Fibroblast of lung (primary cell): ENCODE results near the gene METTL18. TPM values are rescaled to one million over a fixed set of nuclear protein-coding genes. Genes with fewer than 3 reads are reported as not detected.

ENCODE experiments used
- DNase-seq, 2 donors: peaks; one replicate each; pipeline versions ENCODE4 v3.0.0 to v3.0.0-alpha.2; 2010; ENCODE audit warnings: low read depth in 2 of 2
- H2AFZ ChIP-seq: 2 replicates; pipeline ENCODE4 v1.5.1; 2012; ENCODE audit warnings: low read length, control low read depth, inconsistent platforms
- H3K27ac ChIP-seq: 2 replicates; pipeline ENCODE4 v1.5.1; 2011; ENCODE audit warnings: low read length, control low read depth; ENCODE audit not compliant: insufficient read depth
- H3K27me3 ChIP-seq: 2 replicates; pipeline ENCODE4 v1.5.1; 2011; ENCODE audit warnings: mild to moderate bottlenecking, low read length; ENCODE audit not compliant: control insufficient read depth, insufficient read depth
- H3K36me3 ChIP-seq: 2 replicates; pipeline ENCODE4 v1.5.1; 2011; ENCODE audit warnings: low read length; ENCODE audit not compliant: control insufficient read depth, insufficient read depth
- H3K4me1 ChIP-seq: 2 replicates; pipeline ENCODE4 v1.5.1; 2011; ENCODE audit warnings: low read length; ENCODE audit not compliant: control insufficient read depth, insufficient read depth; ENCODE audit errors: extremely low read depth
- H3K4me2 ChIP-seq: 2 replicates; pipeline ENCODE4 v1.5.1; 2011; ENCODE audit warnings: low read length, control low read depth; ENCODE audit not compliant: insufficient read depth; ENCODE audit errors: extremely low read depth
- H3K4me3 ChIP-seq, 4 experiments: fragments of 200-600 bp in 1 of 4; sonication (generic) in 1 of 4; replicated peaks in 1 of 4; 2 replicates each; pipeline ENCODE4 v1.5.1; 2011 to 2016; ENCODE audit warnings: low read length in 4 of 4, low read depth in 3 of 4, mild to moderate bottlenecking in 3 of 4, control low read depth in 2 of 4, inconsistent platforms in 1 of 4, mixed read lengths in 1 of 4; ENCODE audit not compliant: insufficient read depth in 1 of 4; ENCODE audit errors: control extremely low read depth in 1 of 4
- H3K79me2 ChIP-seq: 2 replicates; pipeline ENCODE4 v1.5.1; 2012; ENCODE audit warnings: mild to moderate bottlenecking, low read length, inconsistent platforms; ENCODE audit not compliant: control insufficient read depth, insufficient read depth
- H3K9ac ChIP-seq: 2 replicates; pipeline ENCODE4 v1.5.1; 2011; ENCODE audit warnings: mild to moderate bottlenecking, low read length, control low read depth; ENCODE audit not compliant: insufficient read depth
- H3K9me3 ChIP-seq: 2 replicates; pipeline ENCODE4 v1.5.1; 2012; ENCODE audit warnings: low read depth, low read length; ENCODE audit not compliant: control insufficient read depth, insufficient read depth
- H4K20me1 ChIP-seq: 2 replicates; pipeline ENCODE4 v1.5.1; 2011; ENCODE audit warnings: low read length; ENCODE audit not compliant: control insufficient read depth, insufficient read depth; ENCODE audit errors: extremely low read depth
- EZH2 ChIP-seq: IDR thresholded peaks from 2 replicates; pipeline ENCODE4 v1.5.1; 2012; ENCODE audit warnings: low read length, control low read depth, mild to moderate bottlenecking; ENCODE audit errors: missing control alignments
- polyA plus RNA-seq, 2 donors: library from polyadenylated mRNA; depleted of rRNA in 1 of 2; stranded (reverse) in 1 of 2; unstranded in 1 of 2; fragments of >200 nt; gene quantifications; 2 replicates each; pipeline ENCODE4 v1.2.1, GENCODE V29; 2011 to 2012; ENCODE audit warnings: missing spikeins in 1 of 2
- total RNA-seq: library from RNA; depleted of rRNA; stranded (reverse); fragments of >200 nt; gene quantifications from 2 replicates; pipeline ENCODE4 v1.2.1, GENCODE V29; 2014
- TF ChIP-seq, protein P1 (sequence below), 2 donors: IDR thresholded peaks in 1 of 2; conservative IDR thresholded peaks in 1 of 2; 1 replicate in 1 of 2; 2 replicates in 1 of 2; pipeline ENCODE4 v1.5.1; 2011 to 2012; ENCODE audit warnings: low read length in 2 of 2, control low read depth in 1 of 2, inconsistent platforms in 1 of 2, low read depth in 1 of 2, mild to moderate bottlenecking in 1 of 2

Gene METTL18
- total and polyA plus RNA-seq, 2 donors (not counting 1 experiment from before 2014, with no cell fraction given) = 5.3 to 10.9 TPM

GRCh38 chr1:169835647-169836046 lies 40.9 kb upstream of the METTL18 start:
- Histone ChIP-seq H3K4me3 (no peak overlapping the region), H4K20me1 (no peaks in the 10 kb centered on the region), H3K9me3 (no peaks in the 10 kb centered on the region), H3K36me3 (no peaks in the 10 kb centered on the region), H3K9ac (no peak overlapping the region), H3K79me2 (no peaks in the 10 kb centered on the region), H3K4me1 (no peaks in the 10 kb centered on the region), H3K27ac (no peak overlapping the region), H3K4me2 (no peak overlapping the region), H3K27me3 (no peaks in the 10 kb centered on the region), H2AFZ (no peak overlapping the region)
- DNase-seq = no peak
- TF ChIP-seq, protein P1, sequence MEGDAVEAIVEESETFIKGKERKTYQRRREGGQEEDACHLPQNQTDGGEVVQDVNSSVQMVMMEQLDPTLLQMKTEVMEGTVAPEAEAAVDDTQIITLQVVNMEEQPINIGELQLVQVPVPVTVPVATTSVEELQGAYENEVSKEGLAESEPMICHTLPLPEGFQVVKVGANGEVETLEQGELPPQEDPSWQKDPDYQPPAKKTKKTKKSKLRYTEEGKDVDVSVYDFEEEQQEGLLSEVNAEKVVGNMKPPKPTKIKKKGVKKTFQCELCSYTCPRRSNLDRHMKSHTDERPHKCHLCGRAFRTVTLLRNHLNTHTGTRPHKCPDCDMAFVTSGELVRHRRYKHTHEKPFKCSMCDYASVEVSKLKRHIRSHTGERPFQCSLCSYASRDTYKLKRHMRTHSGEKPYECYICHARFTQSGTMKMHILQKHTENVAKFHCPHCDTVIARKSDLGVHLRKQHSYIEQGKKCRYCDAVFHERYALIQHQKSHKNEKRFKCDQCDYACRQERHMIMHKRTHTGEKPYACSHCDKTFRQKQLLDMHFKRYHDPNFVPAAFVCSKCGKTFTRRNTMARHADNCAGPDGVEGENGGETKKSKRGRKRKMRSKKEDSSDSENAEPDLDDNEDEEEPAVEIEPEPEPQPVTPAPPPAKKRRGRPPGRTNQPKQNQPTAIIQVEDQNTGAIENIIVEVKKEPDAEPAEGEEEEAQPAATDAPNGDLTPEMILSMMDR (conservative IDR thresholded peaks at IDR 0.05 in 1 of 2, IDR thresholded peaks at IDR 0.05 in 1 of 2; ENCODE audit: low read depth in 1 of 2, low read length in 2 of 2) = no peak
- TF ChIP-seq EZH2 = no peak

- no peaks in the 10 kb centered on the region for H3K4me1 ChIP-seq
- TF ChIP-seq EZH2 = no peak
- TF ChIP-seq, protein P1 (conservative IDR thresholded peaks at IDR 0.05 in 1 of 2, IDR thresholded peaks at IDR 0.05 in 1 of 2; ENCODE audit: low read depth in 1 of 2, low read length in 2 of 2) = no peak
- no peak overlapping the region for H3K4me3 ChIP-seq
- no peaks in the 10 kb centered on the region for H3K27me3 ChIP-seq
- H2AFZ ChIP-seq = no peak overlapping the region
- H3K9me3 ChIP-seq = no peaks in the 10 kb centered on the region
- no peaks in the 10 kb centered on the region for H3K79me2 ChIP-seq
- H3K4me2 ChIP-seq = no peak overlapping the region
- H3K36me3 ChIP-seq = no peaks in the 10 kb centered on the region
- no peaks in the 10 kb centered on the region for H4K20me1 ChIP-seq
- H3K9ac ChIP-seq = no peak overlapping the region
- no peak for DNase-seq
- no peak overlapping the region for H3K27ac ChIP-seq
Measured at GRCh38 chr1:169834869-169835268, 40.2 kb upstream of the METTL18 start.

GRCh38 chr1:169833179-169833901 lies 38.6 kb upstream of the METTL18 start:
- Histone ChIP-seq H3K27me3 (no peaks in the 10 kb centered on the region), H3K4me1 (no peaks in the 10 kb centered on the region), H3K9me3 (no peaks in the 10 kb centered on the region), H3K27ac (no peak overlapping the region), H3K4me2 (no peak overlapping the region), H4K20me1 (no peaks in the 10 kb centered on the region), H3K79me2 (no peaks in the 10 kb centered on the region), H3K4me3 (no peak overlapping the region), H2AFZ (no peak overlapping the region), H3K36me3 (no peaks in the 10 kb centered on the region), H3K9ac (no peak overlapping the region)
- TF ChIP-seq, protein P1 (conservative IDR thresholded peaks at IDR 0.05 in 1 of 2, IDR thresholded peaks at IDR 0.05 in 1 of 2; ENCODE audit: low read depth in 1 of 2, low read length in 2 of 2) = no peak
- no peak for TF ChIP-seq EZH2
- no peak for DNase-seq
